GM06990 (cell line): ENCODE measurements around the gene HSP90AB1.

Experiments used
- DNase-seq: peaks from one replicate; pipeline ENCODE4 v3.0.0-alpha.2; 2011; ENCODE audit not compliant: insufficient read length; ENCODE audit errors: extremely low read depth
- H3K27me3 ChIP-seq: replicated peaks from 2 replicates; pipeline ENCODE4 v1.6.0; 2011; ENCODE audit warnings: low read length; ENCODE audit not compliant: control insufficient read depth, insufficient read depth
- H3K36me3 ChIP-seq: 2 replicates; pipeline ENCODE4 v1.5.1; 2011; ENCODE audit warnings: low read length; ENCODE audit not compliant: control insufficient read depth, insufficient read depth
- H3K4me3 ChIP-seq: replicated peaks from 2 replicates; pipeline ENCODE4 v1.5.1; 2011; ENCODE audit warnings: low read depth, mild to moderate bottlenecking, control low read depth, low read length
- CTCF ChIP-seq: IDR thresholded peaks from 2 replicates; pipeline ENCODE4 v1.5.1; 2011; ENCODE audit warnings: low read length, control low read depth, mild to moderate bottlenecking, inconsistent platforms; ENCODE audit not compliant: insufficient read depth, poor library complexity, severe bottlenecking

Gene HSP90AB1

GRCh38 chr6:44289726-44290260 lies 42.9 kb downstream of the HSP90AB1 start:
- TF ChIP-seq CTCF: no peak
- no peak overlapping the region for H3K4me3 ChIP-seq

GRCh38 chr6:44291841-44292240 lies 44.9 kb downstream of the HSP90AB1 start:
- Histone ChIP-seq H3K36me3 (no peaks in the 10 kb centered on the region), H3K27me3 (peaks cover 1% of the 10 kb centered on the region; the same call in 1 of the 2 replicates), H3K4me3 (no peak overlapping the region)
- TF ChIP-seq CTCF: no peak
- DNase-seq: no peak

More at GRCh38 chr6:44289726-44290260, 42.9 kb downstream of the HSP90AB1 start:
- Histone ChIP-seq H3K36me3 (no peaks in the 10 kb centered on the region), H3K27me3 (peaks cover 1% of the 10 kb centered on the region; the same call in 1 of the 2 replicates)
- DNase-seq: no peak

GRCh38 chr6:44292661-44293365 lies 45.9 kb downstream of the HSP90AB1 start:
- peaks cover 1% of the 10 kb centered on the region; the same call in 1 of the 2 replicates for H3K27me3 ChIP-seq
- no peak for DNase-seq
- no peak for TF ChIP-seq CTCF
- no peak overlapping the region for H3K4me3 ChIP-seq
- H3K36me3 ChIP-seq: no peaks in the 10 kb centered on the region

GRCh38 chr6:44294832-44295791 lies 48.2 kb downstream of the HSP90AB1 start:
- H3K4me3 ChIP-seq: no peak overlapping the region
- 0 out of 2 replicates have a peak, but pooled peaks cover 1% of the 10 kb centered on the region for H3K27me3 ChIP-seq
- no peaks in the 10 kb centered on the region for H3K36me3 ChIP-seq
- no peak for DNase-seq
- no peak for TF ChIP-seq CTCF

GRCh38 chr6:44297063-44298038 lies 50.5 kb downstream of the HSP90AB1 start:
- H3K4me3 ChIP-seq: 0 out of 2 replicates have a peak overlapping the region, but pooled peaks have one; percentile 33

More at GRCh38 chr6:44297063-44298038, 50.5 kb downstream of the HSP90AB1 start:
- Histone ChIP-seq H3K36me3 (peaks cover 12% of the 10 kb centered on the region), H3K27me3 (0 out of 2 replicates have a peak, but pooled peaks cover 1% of the 10 kb centered on the region)
- no peak for DNase-seq
- TF ChIP-seq CTCF: no peak
